Lower leg skin (tissue), 3 donors: ENCODE measurements around the gene DIS3L2.

Experiments used
- CTCF ChIP-seq, 3 donors: fragments of 450-650 bp; IDR thresholded peaks; one replicate each; pipeline ENCODE4 v1.5.1; 2016; ENCODE audit warnings: antibody characterized with exemption in 3 of 3, mild to moderate bottlenecking in 3 of 3, moderate library complexity in 2 of 3
- POLR2A ChIP-seq, 2 donors: fragments of 450-650 bp; IDR thresholded peaks; one replicate each; pipeline ENCODE4 v1.6.1; 2016 to 2017; ENCODE audit warnings: antibody characterized with exemption in 2 of 2, mild to moderate bottlenecking in 1 of 2, moderate library complexity in 1 of 2

GRCh38 chr2:232228971-232229894, 267.7 kb downstream of the DIS3L2 start:
- no peak for TF ChIP-seq CTCF (IDR thresholded peaks at IDR 0.05)
- no peak for TF ChIP-seq POLR2A (IDR thresholded peaks at IDR 0.05)
